ENCODE data around the gene TFAP2D. TPM values are rescaled to one million over a fixed set of nuclear protein-coding genes. Genes with fewer than 3 reads are reported as not detected.

The TFAP2D gene
- total RNA-seq, 1 experiment from 2014 or later = not detected

- DNase-seq (ENCODE audit: low read depth) = no peak
Observed at GRCh38 chr6:50720623-50721022, 7.3 kb downstream of the TFAP2D start.

GRCh38 chr6:50721978-50722377 is 8.7 kb downstream of the TFAP2D start:
- no peak for DNase-seq (ENCODE audit: low read depth)

- DNase-seq (ENCODE audit: low read depth) = no peak
Observed at GRCh38 chr6:50722829-50723554, 9.7 kb downstream of the TFAP2D start.

GRCh38 chr6:50724381-50725124 is 11.2 kb downstream of the TFAP2D start:
- DNase-seq (ENCODE audit: low read depth) = no peak

- DNase-seq (ENCODE audit: low read depth) = no peak
Observed at GRCh38 chr6:50734488-50734887, 21.2 kb downstream of the TFAP2D start.

- DNase-seq (ENCODE audit: low read depth) = no peak
Observed at GRCh38 chr6:50742161-50742560, 28.8 kb downstream of the TFAP2D start.

- no peak for DNase-seq (ENCODE audit: low read depth)
Observed at GRCh38 chr6:50744976-50745375, 31.6 kb downstream of the TFAP2D start.

GRCh38 chr6:50762798-50763197 is 49.5 kb downstream of the TFAP2D start:
- no peak for DNase-seq (ENCODE audit: low read depth)

- no peak for DNase-seq (ENCODE audit: low read depth)
Observed at GRCh38 chr6:50778696-50779095, 65.4 kb downstream of the TFAP2D start.

GRCh38 chr6:50780382-50780781 is 67.1 kb downstream of the TFAP2D start:
- no peak for DNase-seq (ENCODE audit: low read depth)

- no peak for DNase-seq (ENCODE audit: low read depth)
Observed at GRCh38 chr6:50785921-50786320, 72.6 kb downstream of the TFAP2D start.

GRCh38 chr6:50791900-50792508 is 78.7 kb downstream of the TFAP2D start:
- DNase-seq (ENCODE audit: low read depth) = peak; percentile 9

GRCh38 chr6:50792771-50793170 is 79.4 kb downstream of the TFAP2D start:
- DNase-seq (ENCODE audit: low read depth) = no peak

GRCh38 chr6:50795574-50795973 is 82.2 kb downstream of the TFAP2D start:
- DNase-seq (ENCODE audit: low read depth) = no peak

GRCh38 chr6:50804283-50804682 is 91.0 kb downstream of the TFAP2D start:
- no peak for DNase-seq (ENCODE audit: low read depth)

- no peak for DNase-seq (ENCODE audit: low read depth)
Observed at GRCh38 chr6:50807035-50807434, 93.7 kb downstream of the TFAP2D start.

- no peak for DNase-seq (ENCODE audit: low read depth)
Observed at GRCh38 chr6:50815436-50816114, 102.2 kb downstream of the TFAP2D start.

- DNase-seq (ENCODE audit: low read depth) = peak; percentile 82
Observed at GRCh38 chr6:50816115-50816675, 102.9 kb downstream of the TFAP2D start.

- DNase-seq (ENCODE audit: low read depth) = no peak
Observed at GRCh38 chr6:50816947-50817645, 103.8 kb downstream of the TFAP2D start.

GRCh38 chr6:50817646-50817950 is 104.3 kb downstream of the TFAP2D start:
- DNase-seq (ENCODE audit: low read depth) = no peak

- no peak for DNase-seq (ENCODE audit: low read depth)
Observed at GRCh38 chr6:50818020-50818419, 104.7 kb downstream of the TFAP2D start.

- no peak for DNase-seq (ENCODE audit: low read depth)
Observed at GRCh38 chr6:50818673-50819072, 105.3 kb downstream of the TFAP2D start, which contains the start of gene TFAP2B. TFAP2B (plus strand) TSS chr6:50818871; CDS start chr6:50818892, 21 bp downstream.
